GM12878 (cell line): ENCODE data around the gene GPR152. TPM values are rescaled to one million over a fixed set of nuclear protein-coding genes. Genes with fewer than 3 reads are reported as not detected.
A peak's percentile ranks its signal among the peaks of the same experiment; 100 is the strongest.

ENCODE experiments used
- ATAC-seq: fragments of 200-7000 bp; cut with Tn5 transposase; 3 replicates; pipeline ENCODE4 v1.9.1; 2020; ENCODE audit warnings: mild to moderate bottlenecking, moderate library complexity
- BruUV-seq: library from RNA; stranded (reverse); fragments of 400-500 nt; replicated peaks from 2 replicates; lab custom pipeline; 2021; lab: Mats Ljungman, UMichigan
- CTCF ChIA-PET: fragments of 300-600 bp; sonication (Branson Sonifier 250); formaldehyde crosslinking; extraction: SDS; loops from one replicate; lab custom pipeline; 2021; ENCODE audit warnings: inconsistent platforms; lab: Yijun Ruan, JAX
- POLR2A ChIA-PET: fragments of 350-600 bp; formaldehyde crosslinking; extraction: SDS; loops from one replicate; lab custom pipeline; 2021; ENCODE audit warnings: inconsistent platforms; lab: Charles Lee
- RAD21 ChIA-PET: fragments of 300-600 bp; sonication (Branson Sonifier 250); formaldehyde crosslinking; loops from one replicate; lab custom pipeline; 2023; ENCODE audit warnings: antibody characterized with exemption; ENCODE audit not compliant: unreplicated experiment; lab: Charles Lee
- SMC1A ChIA-PET: fragments of 300-600 bp; sonication (Branson Sonifier 250); formaldehyde crosslinking; loops from one replicate; lab custom pipeline; 2023; ENCODE audit not compliant: unreplicated experiment, uncharacterized antibody; lab: Charles Lee
- DNase-seq: peaks from one replicate; pipeline ENCODE4 v3.0.0-alpha.2; 2011; ENCODE audit warnings: low read depth, low spot score
- FAIRE-seq: peaks from 3 replicates; lab custom pipeline; 2011; peaks lifted over from hg19 to GRCh38; lab: Jason Lieb, UNC
- H2AFZ ChIP-seq: 2 replicates; pipeline ENCODE4 v1.6.0; 2011; ENCODE audit warnings: low read depth, low read length, control low read depth; ENCODE audit not compliant: control insufficient read depth
- H3K27ac ChIP-seq: 2 replicates; pipeline ENCODE4 v1.5.1; 2011; ENCODE audit warnings: control low read depth; ENCODE audit not compliant: control insufficient read depth, insufficient read depth
- H3K27me3 ChIP-seq, 2 experiments: replicated peaks in 1 of 2; 2 replicates each; pipeline versions ENCODE4 v1.6.0 to v1.6.1; 2011; ENCODE audit warnings: low read length in 1 of 2; ENCODE audit not compliant: control insufficient read depth in 2 of 2, insufficient read depth in 2 of 2
- H3K36me3 ChIP-seq, 2 experiments: 2 replicates each; pipeline ENCODE4 v1.5.1; 2011; ENCODE audit warnings: low read length in 1 of 2; ENCODE audit not compliant: control insufficient read depth in 2 of 2, insufficient read depth in 2 of 2
- H3K4me1 ChIP-seq: 2 replicates; pipeline ENCODE4 v1.6.1; 2011; ENCODE audit warnings: mild to moderate bottlenecking, low read length, moderate library complexity, mixed read lengths; ENCODE audit not compliant: control insufficient read depth, insufficient read depth
- H3K4me2 ChIP-seq: 2 replicates; pipeline ENCODE4 v1.6.0; 2011; ENCODE audit warnings: control low read depth; ENCODE audit not compliant: control insufficient read depth, insufficient read depth
- H3K4me3 ChIP-seq: fragments of 200-600 bp; sonication (generic); 2 replicates; pipeline ENCODE4 v1.5.1; 2016
- H3K79me2 ChIP-seq: 2 replicates; pipeline ENCODE4 v1.6.0; 2011; ENCODE audit warnings: low read length; ENCODE audit not compliant: control insufficient read depth, insufficient read depth
- H3K9ac ChIP-seq: 2 replicates; pipeline ENCODE4 v1.8.0; 2011; ENCODE audit warnings: low read length, control low read depth, mixed read lengths; ENCODE audit not compliant: control insufficient read depth, insufficient read depth
- H3K9me3 ChIP-seq: replicated peaks from 3 replicates; pipeline ENCODE4 v1.5.1; 2011; ENCODE audit warnings: mild to moderate bottlenecking, low read length; ENCODE audit not compliant: control insufficient read depth, insufficient read depth
- H4K20me1 ChIP-seq: 2 replicates; pipeline ENCODE4 v1.6.0; 2011; ENCODE audit not compliant: control insufficient read depth, insufficient read depth
- ASH2L ChIP-seq: fragments of 300-600, 200-600 bp; sonication (generic); IDR thresholded peaks from 2 replicates; pipeline ENCODE4 v1.6.1; 2017; ENCODE audit warnings: low read depth, mild to moderate bottlenecking, borderline replicate concordance
- BACH1 ChIP-seq: fragments of 450-650 bp; IDR thresholded peaks from 2 replicates; pipeline ENCODE4 v1.6.1; 2017; ENCODE audit warnings: mild to moderate bottlenecking, borderline replicate concordance
- BHLHE40 ChIP-seq, 2 experiments: fragments of 450-650 bp in 1 of 2; IDR thresholded peaks; 2 replicates each; pipeline ENCODE4 v1.6.1; 2011 to 2017; ENCODE audit warnings: low read depth in 2 of 2, borderline replicate concordance in 1 of 2, improper control_type of control experiment in 1 of 2, low read length in 1 of 2, mild to moderate bottlenecking in 1 of 2
- CHD1 ChIP-seq: IDR thresholded peaks from 2 replicates; pipeline ENCODE4 v1.6.1; 2012; ENCODE audit warnings: low read depth, low read length, improper control_type of control experiment
- EGR1 ChIP-seq, 2 experiments: IDR thresholded peaks; 1 replicate in 1 of 2; 2 replicates in 1 of 2; pipeline ENCODE4 v1.6.1; 2011 to 2012; ENCODE audit warnings: low read depth in 2 of 2, low read length in 2 of 2, borderline replicate concordance in 1 of 2, mild to moderate bottlenecking in 1 of 2, moderate library complexity in 1 of 2
- HCFC1 ChIP-seq: fragments of 150-350 bp; IDR thresholded peaks from 2 replicates; pipeline ENCODE4 v1.6.1; 2014; ENCODE audit warnings: low read length
- HDAC2 ChIP-seq: fragments of 200-600 bp; sonication (generic); IDR thresholded peaks from 2 replicates; pipeline ENCODE4 v1.6.1; 2017
- IKZF2 ChIP-seq, 2 experiments: fragments of 450-650 bp; IDR thresholded peaks; 2 replicates each; pipeline ENCODE4 v1.6.1; 2017; ENCODE audit warnings: mild to moderate bottlenecking in 2 of 2, moderate library complexity in 2 of 2
- KDM1A ChIP-seq: fragments of 200-600 bp; sonication (generic); IDR thresholded peaks from 2 replicates; pipeline ENCODE4 v1.6.1; 2016; ENCODE audit warnings: borderline replicate concordance
- MTA2 ChIP-seq: fragments of 450-650 bp; IDR thresholded peaks from 2 replicates; pipeline ENCODE4 v1.6.1; 2016; ENCODE audit warnings: low read depth, mild to moderate bottlenecking, moderate library complexity
- NFYA ChIP-seq: IDR thresholded peaks from 2 replicates; pipeline ENCODE4 v1.6.1; 2011; ENCODE audit warnings: low read depth, mild to moderate bottlenecking, low read length, improper control_type of control experiment, borderline replicate concordance
- NR2F1 ChIP-seq: fragments of 450-650 bp; conservative IDR thresholded peaks from 2 replicates; pipeline ENCODE4 v1.6.1; 2017; ENCODE audit warnings: mild to moderate bottlenecking
- POLR2A ChIP-seq: IDR thresholded peaks from 2 replicates; pipeline ENCODE4 v1.6.1; 2011; ENCODE audit warnings: low read depth, mild to moderate bottlenecking, low read length
- SP1 ChIP-seq: IDR thresholded peaks from one replicate; pipeline ENCODE4 v1.6.1; 2011; ENCODE audit warnings: low read depth, low read length
- TBL1XR1 ChIP-seq: IDR thresholded peaks from 2 replicates; pipeline ENCODE4 v1.6.1; 2012; ENCODE audit warnings: low read depth, low read length, improper control_type of control experiment
- WRNIP1 ChIP-seq: IDR thresholded peaks from 2 replicates; pipeline ENCODE4 v1.6.1; 2011; ENCODE audit warnings: low read depth, low read length, improper control_type of control experiment, borderline replicate concordance
- ZBED1 ChIP-seq: IDR thresholded peaks from 2 replicates; pipeline ENCODE4 v1.6.1; 2016; ENCODE audit warnings: borderline replicate concordance
- WGBS: methylation state at CpG from one replicate; pipeline ENCODE4 v1.1.6; 2016; ENCODE audit warnings: low lambda C conversion rate; ENCODE audit not compliant: insufficient replicate concordance, insufficient coverage; ENCODE audit errors: missing lambda C conversion rate; 5-methylcytosine and 5-hydroxymethylcytosine counted together
- in situ Hi-C: fragments of 300-500 bp; cut with MboI; formaldehyde crosslinking; loops from 9 replicates; pipeline ENCODE4 v1.14.3; 2018; ENCODE audit warnings: mixed read lengths
- intact Hi-C: fragments of 100-400 bp; cut with micrococcal nuclease; formaldehyde crosslinking; loops from one replicate; pipeline ENCODE4 v1.14.2; 2022; ENCODE audit not compliant: unreplicated experiment
- polyA plus RNA-seq, 11 experiments: library from polyadenylated mRNA; depleted of rRNA in 4 of 11; unstranded in 6 of 11; stranded (reverse) in 5 of 11; fragments of >200 nt; fragmentation: Nextera tagmentation in 4 of 11; fragmentation: Illumina TruSeq in 1 of 11; extraction: Ambion mirVana in 4 of 11; extraction: Trizol in 1 of 11; gene quantifications; 1 replicate in 1 of 11; 2 replicates in 10 of 11; pipeline versions ENCODE4 v1.2.1 to v1.2.3, GENCODE V29; 2011 to 2016; ENCODE audit warnings: inconsistent platforms in 2 of 11, missing spikeins in 2 of 11, low read depth in 1 of 11
- total RNA-seq, 4 experiments: library from RNA; depleted of rRNA in 3 of 4; stranded (reverse); fragments of >200 nt in 3 of 4; fragmentation: Illumina TruSeq in 1 of 4; extraction: Trizol in 1 of 4; gene quantifications; 2 replicates each; pipeline versions ENCODE4 v1.2.1 to v1.2.3, GENCODE V29; 2013 to 2021
- TF ChIP-seq, protein P1 (sequence below): fragments of 450-650 bp; formaldehyde crosslinking; IDR thresholded peaks from 2 replicates; pipeline ENCODE4 v1.5.0; 2022; ENCODE audit warnings: mild to moderate bottlenecking, missing genetic modification characterization
- TF ChIP-seq, protein P2 (sequence below): fragments of 450-650 bp; IDR thresholded peaks from 2 replicates; pipeline ENCODE4 v1.6.1; 2017; ENCODE audit warnings: low read depth, mild to moderate bottlenecking, moderate library complexity

Gene GPR152
- total and polyA plus RNA-seq, 10 of the 15 experiments (the other 5 are each of a cell fraction or from before 2014, with no cell fraction given) = not detected

DNA sequence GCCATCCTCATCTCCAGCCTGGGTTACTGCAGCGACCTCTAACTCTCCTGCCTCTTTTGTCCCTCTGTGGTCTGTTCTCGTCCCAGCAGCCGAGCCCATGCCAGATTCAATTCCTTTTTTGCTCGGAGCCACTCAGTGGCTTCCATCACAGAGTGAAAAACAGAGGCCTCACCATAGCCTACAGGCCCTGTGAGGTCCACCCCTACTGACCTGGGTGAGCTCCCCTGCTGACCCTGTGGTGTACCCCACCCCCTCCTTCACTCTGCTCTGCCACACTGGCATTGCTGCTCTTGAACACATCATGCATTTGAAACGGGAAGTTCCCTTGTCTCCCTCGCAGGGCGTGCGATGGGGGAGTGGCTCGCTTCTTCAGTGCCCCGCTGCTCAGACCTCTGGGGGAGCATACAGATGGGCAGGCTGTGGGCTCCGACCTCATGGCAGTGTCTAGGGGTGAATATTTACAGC, 32.4 kb upstream of the GPR152 start:
- Histone ChIP-seq H3K79me2 (peaks cover 33% of the 10 kb centered on the region), H3K4me3 (peak overlapping the region; percentile 67), H2AFZ (peak overlapping the region; percentile 49), H3K9me3 (no peaks in the 10 kb centered on the region), H3K36me3 (peaks cover 0 to 11% of the 10 kb centered on the region in 2 experiments; a peak in 3 of 4 replicates), H3K9ac (peak overlapping the region; percentile 76), H3K27ac (peak overlapping the region; percentile 70), H4K20me1 (no peaks in the 10 kb centered on the region), H3K27me3 (no peaks in the 10 kb centered on the region), H3K4me1 (peaks cover 44% of the 10 kb centered on the region), H3K4me2 (peak overlapping the region; percentile 80)
- BruUV-seq = no TSS peak
- FAIRE-seq (no peak), ATAC-seq (peak; percentile 47), DNase-seq (peak; percentile 76)
- ChIA-PET CTCF (interaction anchor here (0.6 to 6.7 kb wide), 6 partner anchors 17 to 458 kb away, joined by 3 to 37 read pairs (median 7); partner anchors contain the start of genes PITPNM1, PPP1CA, PTPRCAP and TBC1D10C), SMC1A (interaction anchor here (1.0 to 6.2 kb wide), 9 partner anchors 17 to 132 kb away, joined by 3 to 43 read pairs (median 5); partner anchors contain the start of genes PITPNM1, POLD4, PPP1CA and PTPRCAP), RAD21 (interaction anchor here (0.6 to 6.9 kb wide), 9 partner anchors 8 to 131 kb away, joined by 3 to 95 read pairs (median 5); partner anchors contain the start of genes PITPNM1, POLD4, PPP1CA and PTPRCAP), POLR2A (interaction anchor here (0.5 to 6.8 kb wide), 20 partner anchors 13 to 441 kb away, joined by 3 to 112 read pairs (median 4); partner anchors contain the start of genes PITPNM1, POLD4, PPP1CA and PTPRCAP)
- intact Hi-C loops (loop anchor here (2.0 to 10.0 kb wide), 2 partner anchors 48 to 220 kb away; partner anchors contain the start of genes GRK2 and PTPRCAP), in situ Hi-C loops (no loop called here)
- 0% methylated on average over 11 of the region's 11 CpGs for whole genome bisulfite sequencing
- peak; percentile 83 for TF ChIP-seq POLR2A
- TF ChIP-seq IKZF2 (IDR thresholded peaks at IDR 0.05) = peak; percentile 45 to 62; a peak in 1 of 4 replicates
- TF ChIP-seq ASH2L = no peak
- TF ChIP-seq, protein P1, sequence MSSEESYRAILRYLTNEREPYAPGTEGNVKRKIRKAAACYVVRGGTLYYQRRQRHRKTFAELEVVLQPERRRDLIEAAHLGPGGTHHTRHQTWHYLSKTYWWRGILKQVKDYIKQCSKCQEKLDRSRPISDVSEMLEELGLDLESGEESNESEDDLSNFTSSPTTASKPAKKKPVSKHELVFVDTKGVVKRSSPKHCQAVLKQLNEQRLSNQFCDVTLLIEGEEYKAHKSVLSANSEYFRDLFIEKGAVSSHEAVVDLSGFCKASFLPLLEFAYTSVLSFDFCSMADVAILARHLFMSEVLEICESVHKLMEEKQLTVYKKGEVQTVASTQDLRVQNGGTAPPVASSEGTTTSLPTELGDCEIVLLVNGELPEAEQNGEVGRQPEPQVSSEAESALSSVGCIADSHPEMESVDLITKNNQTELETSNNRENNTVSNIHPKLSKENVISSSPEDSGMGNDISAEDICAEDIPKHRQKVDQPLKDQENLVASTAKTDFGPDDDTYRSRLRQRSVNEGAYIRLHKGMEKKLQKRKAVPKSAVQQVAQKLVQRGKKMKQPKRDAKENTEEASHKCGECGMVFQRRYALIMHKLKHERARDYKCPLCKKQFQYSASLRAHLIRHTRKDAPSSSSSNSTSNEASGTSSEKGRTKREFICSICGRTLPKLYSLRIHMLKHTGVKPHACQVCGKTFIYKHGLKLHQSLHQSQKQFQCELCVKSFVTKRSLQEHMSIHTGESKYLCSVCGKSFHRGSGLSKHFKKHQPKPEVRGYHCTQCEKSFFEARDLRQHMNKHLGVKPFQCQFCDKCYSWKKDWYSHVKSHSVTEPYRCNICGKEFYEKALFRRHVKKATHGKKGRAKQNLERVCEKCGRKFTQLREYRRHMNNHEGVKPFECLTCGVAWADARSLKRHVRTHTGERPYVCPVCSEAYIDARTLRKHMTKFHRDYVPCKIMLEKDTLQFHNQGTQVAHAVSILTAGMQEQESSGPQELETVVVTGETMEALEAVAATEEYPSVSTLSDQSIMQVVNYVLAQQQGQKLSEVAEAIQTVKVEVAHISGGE (CRISPR knock-in tag) = no peak
- TF ChIP-seq NFYA = no peak
- TF ChIP-seq TBL1XR1 = peak; percentile 24; the same call in 1 of the 2 replicates
- TF ChIP-seq EGR1 (IDR thresholded peaks at IDR 0.05; ENCODE audit: borderline replicate concordance in 1 of 2, low read depth in 2 of 2, low read length in 2 of 2) = peak in 1 of 2 experiments; percentile 23; a peak in 1 of 3 replicates
- TF ChIP-seq HDAC2 = no peak
- TF ChIP-seq MTA2 = peak; percentile 26; the same call in 1 of the 2 replicates
- no peak for TF ChIP-seq WRNIP1
- peak; percentile 48 to 64; a peak in 2 of 4 replicates for TF ChIP-seq BHLHE40 (IDR thresholded peaks at IDR 0.05; ENCODE audit: borderline replicate concordance in 1 of 2, low read depth in 2 of 2, low read length in 1 of 2)
- no peak for TF ChIP-seq HCFC1
- TF ChIP-seq NR2F1 = peak; percentile 85
- TF ChIP-seq SP1 = peak; percentile 35
- TF ChIP-seq CHD1 = 0 out of 2 replicates have a peak, but pooled peaks have one; percentile 62
- TF ChIP-seq ZBED1 = no peak
- TF ChIP-seq KDM1A = no peak
- TF ChIP-seq, protein P2, sequence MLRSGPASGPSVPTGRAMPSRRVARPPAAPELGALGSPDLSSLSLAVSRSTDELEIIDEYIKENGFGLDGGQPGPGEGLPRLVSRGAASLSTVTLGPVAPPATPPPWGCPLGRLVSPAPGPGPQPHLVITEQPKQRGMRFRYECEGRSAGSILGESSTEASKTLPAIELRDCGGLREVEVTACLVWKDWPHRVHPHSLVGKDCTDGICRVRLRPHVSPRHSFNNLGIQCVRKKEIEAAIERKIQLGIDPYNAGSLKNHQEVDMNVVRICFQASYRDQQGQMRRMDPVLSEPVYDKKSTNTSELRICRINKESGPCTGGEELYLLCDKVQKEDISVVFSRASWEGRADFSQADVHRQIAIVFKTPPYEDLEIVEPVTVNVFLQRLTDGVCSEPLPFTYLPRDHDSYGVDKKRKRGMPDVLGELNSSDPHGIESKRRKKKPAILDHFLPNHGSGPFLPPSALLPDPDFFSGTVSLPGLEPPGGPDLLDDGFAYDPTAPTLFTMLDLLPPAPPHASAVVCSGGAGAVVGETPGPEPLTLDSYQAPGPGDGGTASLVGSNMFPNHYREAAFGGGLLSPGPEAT = peak; percentile 64; the same call in 1 of the 2 replicates
- TF ChIP-seq BACH1 = no peak; the same call in 1 of the 2 replicates
